Ishikawa (cell line): ENCODE measurements around the gene APBA2.

Experiments
- NFIC ChIP-seq: IDR thresholded peaks from 2 replicates; pipeline ENCODE4 v1.6.1; 2012
- TCF12 ChIP-seq: IDR thresholded peaks from 2 replicates; pipeline ENCODE4 v1.6.1; 2012; ENCODE audit warnings: low read depth

DNA sequence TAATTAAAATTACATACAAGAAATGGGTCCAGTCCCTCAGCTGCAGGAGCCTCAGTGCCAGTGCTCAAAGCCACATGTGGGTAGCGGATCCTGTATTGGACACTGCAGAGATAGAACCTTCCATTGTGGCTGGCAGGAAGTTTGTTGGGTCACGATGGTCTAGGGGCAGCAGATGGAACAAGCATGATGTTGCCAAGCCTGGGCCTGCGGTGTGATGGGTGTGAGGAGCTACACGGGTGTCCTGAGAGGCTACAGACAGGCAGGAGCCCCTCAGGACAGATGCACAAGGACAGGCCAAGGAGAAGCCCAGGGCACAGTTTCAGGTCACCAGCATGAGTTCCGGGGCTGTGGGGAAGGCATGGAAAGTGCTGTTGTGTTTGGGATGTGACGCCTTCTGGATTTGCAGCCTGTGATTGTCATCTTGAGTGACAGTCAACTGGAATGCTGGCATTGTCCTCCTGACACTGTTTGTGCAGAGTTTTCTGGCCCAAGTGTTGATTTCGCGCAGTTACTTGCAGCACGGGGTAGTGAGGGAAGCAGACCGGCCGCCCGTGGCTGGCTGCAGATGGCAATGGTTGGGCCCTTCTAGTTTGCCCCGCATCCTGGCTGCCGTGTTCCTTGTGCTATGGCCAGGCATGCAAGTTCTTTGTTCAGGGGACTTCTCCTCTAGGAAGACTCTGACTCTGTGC lies 206.7 kb downstream of the APBA2 start:
- TF ChIP-seq NFIC (no peak), TCF12 (no peak)
